ENCODE data around the gene SMOC1. TPM values are rescaled to one million over a fixed set of nuclear protein-coding genes. Genes with fewer than 3 reads are reported as not detected.

SMOC1 gene
- total and polyA plus RNA-seq, 9 of the 15 experiments (the other 6 are each of a cell fraction or from before 2014, with no cell fraction given): 0.04 TPM; not detected in 8

DNA sequence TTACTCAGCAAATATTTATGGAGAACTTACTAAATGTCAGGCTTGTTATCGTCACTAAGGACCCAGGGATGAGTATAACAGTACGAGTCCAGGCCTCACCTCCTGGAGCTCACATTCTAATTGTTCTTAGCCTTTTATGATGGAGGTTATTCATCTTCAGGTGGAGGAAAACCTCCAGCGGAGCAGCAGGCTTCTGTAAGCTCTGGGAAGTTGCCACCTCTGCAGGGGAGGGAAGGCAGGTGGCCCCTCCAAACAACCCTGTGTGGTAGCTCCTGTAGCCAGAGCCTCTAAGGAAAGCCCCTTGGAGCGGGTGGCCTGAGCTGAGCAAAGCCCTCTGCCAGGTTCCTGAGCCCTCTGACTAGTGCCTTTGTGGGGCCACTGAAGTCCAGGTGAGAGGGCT lies 104.1 kb downstream of the SMOC1 start (continued):
- TF ChIP-seq, protein P1, sequence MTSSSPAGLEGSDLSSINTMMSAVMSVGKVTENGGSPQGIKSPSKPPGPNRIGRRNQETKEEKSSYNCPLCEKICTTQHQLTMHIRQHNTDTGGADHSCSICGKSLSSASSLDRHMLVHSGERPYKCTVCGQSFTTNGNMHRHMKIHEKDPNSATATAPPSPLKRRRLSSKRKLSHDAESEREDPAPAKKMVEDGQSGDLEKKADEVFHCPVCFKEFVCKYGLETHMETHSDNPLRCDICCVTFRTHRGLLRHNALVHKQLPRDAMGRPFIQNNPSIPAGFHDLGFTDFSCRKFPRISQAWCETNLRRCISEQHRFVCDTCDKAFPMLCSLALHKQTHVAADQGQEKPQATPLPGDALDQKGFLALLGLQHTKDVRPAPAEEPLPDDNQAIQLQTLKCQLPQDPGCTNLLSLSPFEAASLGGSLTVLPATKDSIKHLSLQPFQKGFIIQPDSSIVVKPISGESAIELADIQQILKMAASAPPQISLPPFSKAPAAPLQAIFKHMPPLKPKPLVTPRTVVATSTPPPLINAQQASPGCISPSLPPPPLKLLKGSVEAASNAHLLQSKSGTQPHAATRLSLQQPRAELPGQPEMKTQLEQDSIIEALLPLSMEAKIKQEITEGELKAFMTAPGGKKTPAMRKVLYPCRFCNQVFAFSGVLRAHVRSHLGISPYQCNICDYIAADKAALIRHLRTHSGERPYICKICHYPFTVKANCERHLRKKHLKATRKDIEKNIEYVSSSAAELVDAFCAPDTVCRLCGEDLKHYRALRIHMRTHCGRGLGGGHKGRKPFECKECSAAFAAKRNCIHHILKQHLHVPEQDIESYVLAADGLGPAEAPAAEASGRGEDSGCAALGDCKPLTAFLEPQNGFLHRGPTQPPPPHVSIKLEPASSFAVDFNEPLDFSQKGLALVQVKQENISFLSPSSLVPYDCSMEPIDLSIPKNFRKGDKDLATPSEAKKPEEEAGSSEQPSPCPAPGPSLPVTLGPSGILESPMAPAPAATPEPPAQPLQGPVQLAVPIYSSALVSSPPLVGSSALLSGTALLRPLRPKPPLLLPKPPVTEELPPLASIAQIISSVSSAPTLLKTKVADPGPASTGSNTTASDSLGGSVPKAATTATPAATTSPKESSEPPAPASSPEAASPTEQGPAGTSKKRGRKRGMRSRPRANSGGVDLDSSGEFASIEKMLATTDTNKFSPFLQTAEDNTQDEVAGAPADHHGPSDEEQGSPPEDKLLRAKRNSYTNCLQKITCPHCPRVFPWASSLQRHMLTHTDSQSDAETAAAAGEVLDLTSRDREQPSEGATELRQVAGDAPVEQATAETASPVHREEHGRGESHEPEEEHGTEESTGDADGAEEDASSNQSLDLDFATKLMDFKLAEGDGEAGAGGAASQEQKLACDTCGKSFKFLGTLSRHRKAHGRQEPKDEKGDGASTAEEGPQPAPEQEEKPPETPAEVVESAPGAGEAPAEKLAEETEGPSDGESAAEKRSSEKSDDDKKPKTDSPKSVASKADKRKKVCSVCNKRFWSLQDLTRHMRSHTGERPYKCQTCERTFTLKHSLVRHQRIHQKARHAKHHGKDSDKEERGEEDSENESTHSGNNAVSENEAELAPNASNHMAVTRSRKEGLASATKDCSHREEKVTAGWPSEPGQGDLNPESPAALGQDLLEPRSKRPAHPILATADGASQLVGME (CRISPR knock-in tag; IDR thresholded peaks at IDR 0.05): no peak
- TF ChIP-seq SREBF1 (IDR thresholded peaks at IDR 0.05; ENCODE audit: borderline replicate concordance, low read depth, low read length) (no peak), TRIM24 (IDR thresholded peaks at IDR 0.05) (no peak), ZNF197 (CRISPR knock-in tag; IDR thresholded peaks at IDR 0.05; ENCODE audit: low read depth) (no peak), ZNF445 (CRISPR knock-in tag; IDR thresholded peaks at IDR 0.05; ENCODE audit: low read depth) (no peak), EHMT2 (IDR thresholded peaks at IDR 0.05) (no peak), ZNF232 (CRISPR knock-in tag; IDR thresholded peaks at IDR 0.05) (no peak), ZNF224 (CRISPR knock-in tag; IDR thresholded peaks at IDR 0.05) (no peak), TAF9B (IDR thresholded peaks at IDR 0.05; ENCODE audit: partially characterized antibody) (no peak), ZNF717 (CRISPR knock-in tag; IDR thresholded peaks at IDR 0.05) (no peak)
- TF ChIP-seq, protein P2, sequence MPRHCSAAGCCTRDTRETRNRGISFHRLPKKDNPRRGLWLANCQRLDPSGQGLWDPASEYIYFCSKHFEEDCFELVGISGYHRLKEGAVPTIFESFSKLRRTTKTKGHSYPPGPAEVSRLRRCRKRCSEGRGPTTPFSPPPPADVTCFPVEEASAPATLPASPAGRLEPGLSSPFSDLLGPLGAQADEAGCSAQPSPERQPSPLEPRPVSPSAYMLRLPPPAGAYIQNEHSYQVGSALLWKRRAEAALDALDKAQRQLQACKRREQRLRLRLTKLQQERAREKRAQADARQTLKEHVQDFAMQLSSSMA (CRISPR knock-in tag; IDR thresholded peaks at IDR 0.05): no peak
- TF ChIP-seq, protein P3, sequence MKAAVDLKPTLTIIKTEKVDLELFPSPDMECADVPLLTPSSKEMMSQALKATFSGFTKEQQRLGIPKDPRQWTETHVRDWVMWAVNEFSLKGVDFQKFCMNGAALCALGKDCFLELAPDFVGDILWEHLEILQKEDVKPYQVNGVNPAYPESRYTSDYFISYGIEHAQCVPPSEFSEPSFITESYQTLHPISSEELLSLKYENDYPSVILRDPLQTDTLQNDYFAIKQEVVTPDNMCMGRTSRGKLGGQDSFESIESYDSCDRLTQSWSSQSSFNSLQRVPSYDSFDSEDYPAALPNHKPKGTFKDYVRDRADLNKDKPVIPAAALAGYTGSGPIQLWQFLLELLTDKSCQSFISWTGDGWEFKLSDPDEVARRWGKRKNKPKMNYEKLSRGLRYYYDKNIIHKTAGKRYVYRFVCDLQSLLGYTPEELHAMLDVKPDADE (conservative IDR thresholded peaks at IDR 0.05; ENCODE audit: control insufficient read depth, low read depth, low read length): no peak
- TF ChIP-seq, protein P4, sequence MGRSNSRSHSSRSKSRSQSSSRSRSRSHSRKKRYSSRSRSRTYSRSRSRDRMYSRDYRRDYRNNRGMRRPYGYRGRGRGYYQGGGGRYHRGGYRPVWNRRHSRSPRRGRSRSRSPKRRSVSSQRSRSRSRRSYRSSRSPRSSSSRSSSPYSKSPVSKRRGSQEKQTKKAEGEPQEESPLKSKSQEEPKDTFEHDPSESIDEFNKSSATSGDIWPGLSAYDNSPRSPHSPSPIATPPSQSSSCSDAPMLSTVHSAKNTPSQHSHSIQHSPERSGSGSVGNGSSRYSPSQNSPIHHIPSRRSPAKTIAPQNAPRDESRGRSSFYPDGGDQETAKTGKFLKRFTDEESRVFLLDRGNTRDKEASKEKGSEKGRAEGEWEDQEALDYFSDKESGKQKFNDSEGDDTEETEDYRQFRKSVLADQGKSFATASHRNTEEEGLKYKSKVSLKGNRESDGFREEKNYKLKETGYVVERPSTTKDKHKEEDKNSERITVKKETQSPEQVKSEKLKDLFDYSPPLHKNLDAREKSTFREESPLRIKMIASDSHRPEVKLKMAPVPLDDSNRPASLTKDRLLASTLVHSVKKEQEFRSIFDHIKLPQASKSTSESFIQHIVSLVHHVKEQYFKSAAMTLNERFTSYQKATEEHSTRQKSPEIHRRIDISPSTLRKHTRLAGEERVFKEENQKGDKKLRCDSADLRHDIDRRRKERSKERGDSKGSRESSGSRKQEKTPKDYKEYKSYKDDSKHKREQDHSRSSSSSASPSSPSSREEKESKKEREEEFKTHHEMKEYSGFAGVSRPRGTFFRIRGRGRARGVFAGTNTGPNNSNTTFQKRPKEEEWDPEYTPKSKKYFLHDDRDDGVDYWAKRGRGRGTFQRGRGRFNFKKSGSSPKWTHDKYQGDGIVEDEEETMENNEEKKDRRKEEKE (IDR thresholded peaks at IDR 0.05; ENCODE audit: borderline replicate concordance in 1 of 2, control insufficient read depth in 1 of 2, low read depth in 2 of 2, low read length in 1 of 2): no peak
